HG03175 (cell line): ENCODE data around the gene PPP4R4.

Experiments
- ATAC-seq: cut with Tn5 transposase; IDR thresholded peaks from one replicate; pipeline ENCODE4 v1.9.1; 2021; ENCODE audit warnings: mild to moderate bottlenecking, moderate library complexity; ENCODE audit not compliant: unreplicated experiment

The PPP4R4 gene

GRCh38 chr14:94303111-94303510 lies 129.0 kb downstream of the PPP4R4 start:
- ATAC-seq = no peak

GRCh38 chr14:94304243-94304642 lies 130.1 kb downstream of the PPP4R4 start:
- no peak for ATAC-seq

DNA sequence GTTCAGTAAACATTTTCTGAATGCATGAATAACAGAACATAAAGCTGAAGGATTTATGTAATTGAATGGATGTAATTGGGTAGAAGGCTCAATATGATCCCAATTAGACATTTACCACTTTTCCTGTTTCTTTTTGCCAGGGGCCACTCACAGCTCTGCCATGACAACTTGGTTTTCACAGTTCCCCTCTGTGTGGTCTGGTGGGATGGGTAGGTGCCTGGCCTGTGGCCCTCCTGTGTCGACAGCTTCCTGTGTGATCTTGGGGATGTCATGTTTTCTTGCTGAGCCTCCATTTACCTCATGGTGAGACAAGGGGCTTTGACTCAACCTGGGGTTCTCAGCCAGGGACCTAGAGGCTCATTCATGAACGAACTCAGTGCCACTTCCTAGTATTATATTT lies 131.5 kb downstream of the PPP4R4 start:
- no peak for ATAC-seq

DNA sequence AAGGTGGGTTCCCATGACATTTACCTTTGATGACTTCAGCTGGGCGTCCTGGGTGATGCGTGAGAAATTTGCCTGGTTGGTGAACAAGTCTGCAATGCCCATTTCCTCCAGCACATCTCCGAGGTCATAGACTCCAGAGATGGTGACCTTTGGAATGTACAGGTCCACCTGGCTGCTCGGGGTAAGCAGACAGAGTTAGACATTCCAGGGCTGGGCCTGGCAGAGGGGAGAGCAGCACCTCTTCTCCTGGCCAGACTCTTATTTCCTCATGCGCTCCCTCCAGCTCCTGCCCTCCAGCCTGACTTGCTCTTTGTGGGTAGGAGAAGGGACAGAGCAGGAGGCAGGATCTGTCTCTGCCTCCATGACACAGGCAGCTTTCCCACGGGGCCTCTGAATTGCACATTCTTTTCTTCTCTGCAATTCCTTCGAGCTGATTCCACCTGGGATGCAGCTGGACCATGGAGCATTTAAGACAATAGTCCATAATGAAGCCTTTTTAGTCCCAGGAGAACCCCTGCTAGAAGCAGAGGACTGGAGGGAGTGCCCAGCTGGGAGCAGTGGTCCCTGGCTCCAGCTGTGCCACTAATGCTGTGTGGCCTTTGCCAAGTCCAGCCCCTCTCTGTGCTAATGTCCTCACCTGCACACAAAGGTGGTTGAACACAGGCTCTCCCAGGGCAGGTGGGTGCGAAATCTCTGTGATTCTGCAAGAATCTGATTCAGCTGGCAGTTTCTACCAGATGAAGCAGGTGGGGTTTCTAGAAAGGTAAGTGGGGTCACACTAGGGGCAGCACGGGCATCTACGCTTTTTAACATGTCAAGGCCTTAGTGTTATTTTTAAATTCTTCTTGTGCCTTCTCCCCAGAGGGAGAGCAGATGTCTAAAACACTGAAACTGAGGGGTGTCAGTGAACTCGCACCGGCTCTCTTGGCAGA lies 132.2 kb downstream of the PPP4R4 start:
- no peak for ATAC-seq

DNA sequence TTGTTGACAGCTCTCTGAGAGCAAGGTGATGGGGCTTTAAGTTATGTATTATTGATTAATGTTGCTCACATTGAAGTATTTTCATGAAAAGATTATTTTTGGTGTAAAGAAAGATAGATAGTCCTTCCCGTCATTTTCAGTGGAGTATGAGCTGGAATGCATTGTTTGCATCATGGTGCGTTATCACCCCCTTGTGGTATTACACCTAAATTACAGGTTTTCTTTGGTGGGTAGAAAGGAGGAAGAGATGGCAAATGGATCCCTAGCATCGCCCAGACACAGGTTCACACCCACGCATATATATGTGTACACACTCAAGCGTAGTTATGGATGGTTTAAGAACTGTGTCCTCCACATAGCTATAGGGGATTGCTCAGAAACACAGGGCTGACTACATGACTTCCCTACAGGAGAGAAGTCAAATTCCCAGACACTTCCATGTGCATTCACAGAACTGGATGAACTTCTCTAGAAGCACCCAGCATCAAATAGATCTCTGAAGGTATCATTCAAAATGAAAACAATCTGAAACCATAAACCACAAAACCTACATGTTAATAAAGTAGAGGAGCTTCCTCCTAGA lies 133.4 kb downstream of the PPP4R4 start:
- ATAC-seq = no peak

GRCh38 chr14:94309721-94310120 lies 135.6 kb downstream of the PPP4R4 start:
- ATAC-seq = no peak

DNA sequence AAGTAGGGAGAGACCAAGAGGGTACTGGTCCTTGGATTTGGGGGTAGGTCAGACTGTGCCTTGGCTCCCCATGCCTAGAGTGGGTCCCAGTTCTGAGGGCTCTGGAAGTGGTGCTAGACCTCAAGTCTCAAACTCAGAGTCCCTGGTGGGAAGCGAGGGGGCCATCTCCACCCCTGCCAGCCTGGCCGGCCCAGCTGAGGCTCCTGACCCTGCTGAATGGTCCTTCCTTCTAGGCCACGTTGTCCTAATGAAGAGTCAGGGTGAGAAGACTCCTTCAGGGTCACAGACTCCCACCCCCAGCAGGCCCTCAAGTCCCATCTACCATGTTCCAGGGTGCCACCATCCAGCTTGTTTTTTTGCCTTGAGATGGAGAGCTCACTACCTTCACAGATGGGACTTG lies 136.1 kb downstream of the PPP4R4 start:
- no peak for ATAC-seq

GRCh38 chr14:94312481-94313246 lies 138.5 kb downstream of the PPP4R4 start:
- ATAC-seq = no peak

- no peak for ATAC-seq
Observed at GRCh38 chr14:94313991-94314655, 140.0 kb downstream of the PPP4R4 start.

DNA sequence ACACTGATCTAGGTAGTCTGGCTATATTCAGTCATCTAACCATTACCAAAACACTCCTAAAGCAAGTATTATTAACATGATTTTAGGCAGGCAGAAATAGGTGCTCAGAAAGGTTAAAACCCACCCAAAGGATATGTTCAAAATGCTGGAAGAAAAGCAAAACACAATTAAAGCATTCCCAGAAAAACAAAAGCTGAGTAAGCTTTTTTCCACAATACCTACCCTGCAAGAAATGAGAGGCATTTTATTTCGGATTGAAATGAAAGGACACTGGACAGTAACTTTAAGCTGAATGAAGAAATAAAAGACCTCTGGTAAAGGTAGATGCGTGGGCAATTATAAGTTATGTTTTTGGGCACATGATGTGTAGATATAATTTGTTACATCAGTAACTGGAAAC lies 140.8 kb downstream of the PPP4R4 start:
- ATAC-seq = no peak

GRCh38 chr14:94316692-94317091 lies 142.6 kb downstream of the PPP4R4 start:
- ATAC-seq = no peak

DNA sequence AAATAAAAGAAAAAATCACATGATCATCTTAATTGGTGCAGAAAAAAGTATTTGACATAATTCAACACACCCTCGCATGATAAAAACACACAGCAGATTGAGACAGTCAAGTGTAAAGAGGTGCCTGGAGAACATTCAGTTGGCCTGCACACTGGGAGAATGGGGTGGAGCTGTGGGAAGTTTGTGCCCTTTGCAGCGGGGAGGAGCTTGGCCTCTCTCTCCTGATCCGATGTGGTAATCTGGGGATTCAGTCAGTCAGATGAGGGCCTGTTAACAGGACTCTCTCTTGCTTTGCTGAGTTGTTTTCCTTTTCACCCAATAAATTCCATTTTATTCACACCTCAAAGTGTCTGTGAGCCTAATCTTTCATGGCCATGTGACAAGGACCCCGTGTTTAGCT lies 143.1 kb downstream of the PPP4R4 start:
- no peak for ATAC-seq

- no peak for ATAC-seq
Observed at GRCh38 chr14:94320243-94320642, 146.1 kb downstream of the PPP4R4 start.

DNA sequence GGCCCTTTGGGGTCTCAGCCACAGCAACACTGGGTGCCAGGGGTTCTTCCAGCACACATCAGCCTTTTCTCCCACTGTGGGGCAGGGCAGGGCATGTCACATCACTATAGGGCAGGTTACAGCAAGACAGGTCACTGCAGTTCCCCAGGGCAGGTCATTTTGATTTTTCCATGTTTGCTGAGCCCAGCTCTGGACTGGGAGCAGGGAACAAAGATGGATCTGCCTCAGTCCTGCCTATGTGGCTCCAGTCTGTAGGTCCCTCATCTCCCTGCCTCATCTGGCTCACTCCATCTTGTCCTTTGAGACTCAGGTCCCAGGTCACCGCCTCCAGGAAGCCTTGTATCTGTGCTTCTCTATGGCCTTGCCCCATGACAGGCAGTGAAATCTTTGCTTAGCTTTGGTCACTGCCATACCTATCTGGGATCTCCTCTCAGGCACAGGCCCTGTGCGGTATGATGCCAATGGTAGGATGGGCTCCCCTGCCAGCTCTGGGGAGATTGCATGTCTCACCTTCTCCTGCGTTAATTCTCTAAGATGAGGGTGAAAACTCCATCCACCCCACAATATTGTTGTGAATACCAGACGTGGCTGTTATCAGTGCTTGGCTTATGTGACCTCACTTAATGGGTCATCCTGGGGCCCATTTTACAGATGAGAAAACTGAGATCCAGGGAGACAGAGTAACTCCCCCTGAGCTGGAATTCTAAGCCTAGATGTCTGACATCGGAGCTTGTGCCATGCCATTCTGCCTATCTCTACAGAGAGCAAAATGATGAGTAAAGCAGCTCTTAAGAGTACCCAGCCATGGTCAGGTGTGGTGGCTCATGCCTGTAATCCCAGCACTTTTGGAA lies 147.5 kb downstream of the PPP4R4 start:
- no peak for ATAC-seq

GRCh38 chr14:94322648-94323570 lies 148.8 kb downstream of the PPP4R4 start, which contains the start of gene SERPINA6:
SERPINA6 (minus strand) TSS chr14:94323336; CDS start chr14:94314648, 8,688 bp downstream.
- ATAC-seq = no peak

DNA sequence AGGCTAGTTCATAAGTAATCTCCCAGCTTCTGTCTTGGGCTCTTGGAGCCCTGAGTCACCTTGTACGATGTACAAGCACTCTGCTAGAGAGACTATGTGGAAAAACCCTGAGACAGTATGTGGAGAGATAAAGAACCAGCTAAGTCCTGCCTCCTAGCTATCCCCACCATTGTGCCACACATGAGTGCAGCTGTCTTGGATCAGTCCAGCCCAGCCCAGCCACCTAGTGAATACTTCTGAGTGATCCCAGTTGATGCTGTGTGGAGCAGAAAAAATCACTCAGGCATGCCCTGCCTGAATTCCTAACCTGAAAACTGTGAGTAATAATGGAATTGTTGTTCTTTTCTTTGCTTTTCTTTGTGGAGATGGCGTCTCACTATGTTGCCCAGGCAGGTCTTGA lies 154.1 kb downstream of the PPP4R4 start:
- no peak for ATAC-seq
